COLO829 (cell line): ENCODE results near the gene ANO4.
A peak's percentile ranks its signal among the peaks of the same experiment; 100 is the strongest.
"Not testable (repeated sequence)": the region's sequence is repeated elsewhere in the genome, so short reads cannot be mapped to it uniquely, and the experiment has no call there.

Experiments
- DNase-seq: peaks from one replicate; pipeline ENCODE4 v3.0.0; 2012; ENCODE audit warnings: low spot score

ANO4 gene

GRCh38 chr12:101045486-101046464 is 251.2 kb downstream of the ANO4 start:
- DNase-seq: no peak

- no peak for DNase-seq
Observed at GRCh38 chr12:101047652-101048051, 253.1 kb downstream of the ANO4 start.

- no peak for DNase-seq
Observed at GRCh38 chr12:101050631-101051030, 256.1 kb downstream of the ANO4 start.

DNA sequence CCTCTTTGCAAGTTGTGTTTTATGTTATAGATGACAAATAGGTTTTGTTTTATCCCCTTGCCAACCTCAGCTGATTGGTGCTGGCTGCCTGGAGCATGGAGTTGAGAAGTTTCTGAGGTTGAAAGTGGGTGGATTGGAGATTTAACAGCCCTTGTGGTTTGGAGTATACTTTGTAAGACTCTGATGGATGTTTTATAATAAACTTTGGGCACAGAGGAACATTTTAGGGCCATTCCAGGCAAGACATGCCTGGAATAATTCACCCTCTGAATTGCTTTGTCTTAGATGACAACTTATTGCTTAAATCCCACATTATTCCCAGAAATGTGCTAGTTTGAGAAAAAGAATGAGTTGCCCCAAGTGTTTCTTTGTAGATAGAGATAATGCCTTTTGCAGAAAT is 256.6 kb downstream of the ANO4 start:
- no peak for DNase-seq

DNA sequence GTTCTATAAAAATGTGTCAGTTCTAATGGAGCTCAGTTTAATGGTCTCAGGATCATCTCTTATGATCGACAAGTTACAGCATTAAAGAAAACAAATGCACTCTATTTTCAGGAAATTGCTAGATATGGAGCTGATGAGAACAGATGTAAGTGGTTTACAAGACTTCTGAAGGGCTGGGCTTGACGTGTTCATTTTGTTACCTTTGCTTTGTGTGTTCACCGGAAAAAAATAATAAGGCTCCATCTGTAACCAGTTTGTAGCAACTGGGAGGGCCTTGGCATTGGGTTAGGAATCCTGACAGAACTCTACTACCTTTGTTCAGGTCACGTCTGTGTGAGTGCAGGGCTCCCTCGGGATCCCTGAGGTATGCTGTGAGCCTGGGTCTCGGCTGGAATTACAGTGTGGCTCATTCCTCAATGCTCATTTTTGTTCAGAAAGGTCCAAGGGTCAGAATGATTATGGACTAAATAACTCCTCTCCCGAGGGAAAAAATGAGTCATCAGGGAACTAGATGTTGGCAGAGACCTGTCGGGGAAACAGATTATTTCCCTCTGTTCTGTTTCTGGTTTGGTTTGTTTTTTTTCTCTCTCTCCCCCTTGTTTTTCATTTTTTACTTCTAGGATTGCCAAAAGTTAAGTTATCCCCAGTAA is 257.4 kb downstream of the ANO4 start:
- peak; percentile 96 for DNase-seq

- no peak for DNase-seq
Observed at GRCh38 chr12:101053203-101053602, 258.6 kb downstream of the ANO4 start.

- no peak for DNase-seq
Observed at GRCh38 chr12:101055940-101056339, 261.4 kb downstream of the ANO4 start.

DNA sequence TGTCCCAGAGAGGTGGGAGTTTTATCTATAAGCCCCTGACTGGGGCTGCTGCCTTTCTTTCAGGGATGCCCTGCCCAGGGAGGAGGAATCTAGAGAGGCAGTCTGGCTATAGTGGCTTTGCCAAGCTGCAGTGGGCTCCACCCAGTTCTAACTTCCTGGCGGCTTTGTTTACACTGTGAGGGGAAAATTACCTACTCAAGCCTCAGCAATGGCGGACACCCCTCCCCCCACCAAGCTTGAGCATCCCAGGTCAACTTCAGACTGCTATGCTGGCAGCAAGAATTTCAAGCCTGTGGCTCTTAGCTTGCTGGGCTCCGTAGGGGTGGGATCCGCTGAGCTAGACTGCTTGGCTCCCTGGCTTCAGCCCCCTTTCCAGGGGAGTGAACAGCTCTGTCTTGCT is 267.9 kb downstream of the ANO4 start:
- not testable (repeated sequence) for DNase-seq

- no peak for DNase-seq
Observed at GRCh38 chr12:101064721-101065120, 270.1 kb downstream of the ANO4 start.

- no peak for DNase-seq
Observed at GRCh38 chr12:101066489-101066888, 271.9 kb downstream of the ANO4 start.

GRCh38 chr12:101068402-101068801 is 273.8 kb downstream of the ANO4 start:
- DNase-seq: no peak

DNA sequence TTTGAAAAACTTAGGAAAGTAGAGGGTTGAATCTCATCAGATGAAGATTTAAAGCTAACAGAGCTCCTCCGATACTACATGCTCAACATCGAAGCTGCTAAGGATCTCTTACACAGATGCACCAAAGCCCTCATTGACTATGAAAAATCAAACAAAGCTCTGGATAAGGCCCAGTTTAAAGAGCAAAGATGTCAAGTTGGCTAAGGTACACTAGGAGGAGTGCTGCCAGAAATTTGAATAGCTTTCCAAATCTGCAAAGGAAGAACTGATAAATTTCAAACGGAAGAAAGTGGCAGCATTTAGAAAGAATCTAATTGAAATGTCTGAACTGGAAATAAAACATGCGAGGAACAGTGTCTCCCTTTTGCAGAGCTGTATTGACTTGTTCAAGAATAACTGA is 274.3 kb downstream of the ANO4 start:
- DNase-seq: no peak

DNA sequence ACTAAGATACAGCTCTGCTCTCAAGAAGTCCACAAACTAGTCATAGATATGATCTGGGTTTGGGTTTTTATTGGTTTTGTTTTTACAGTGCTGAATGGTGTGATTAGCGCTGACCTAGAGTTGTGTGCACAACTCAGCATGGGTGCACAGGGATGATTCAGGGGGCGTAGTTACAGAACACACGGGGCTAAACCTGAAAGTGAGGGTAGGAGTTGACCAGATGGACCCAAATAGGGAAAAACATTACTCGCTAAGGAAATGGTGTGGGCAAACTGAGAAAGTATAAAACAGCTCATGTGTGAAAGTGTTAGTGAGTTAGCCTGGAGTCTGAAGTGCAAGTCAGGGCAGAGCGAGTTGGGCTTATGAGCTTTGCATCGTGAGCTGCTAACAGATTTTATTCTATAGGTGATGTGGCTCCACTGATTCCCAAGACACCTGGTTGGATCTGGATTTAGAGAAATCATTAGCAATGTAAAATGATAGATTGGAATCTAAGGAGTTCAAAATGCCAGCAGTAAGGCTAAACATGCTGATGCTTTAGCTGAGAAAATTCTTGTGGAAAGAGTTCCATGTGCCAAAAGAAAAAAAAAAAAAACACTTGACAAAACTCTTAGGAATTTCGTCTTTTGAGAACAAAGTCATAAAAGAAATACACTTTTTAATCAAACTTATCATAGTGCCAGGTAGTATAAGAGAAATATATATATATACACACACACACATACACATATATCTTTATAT is 280.5 kb downstream of the ANO4 start:
- no peak for DNase-seq

GRCh38 chr12:101076921-101077320 is 282.3 kb downstream of the ANO4 start:
- no peak for DNase-seq

GRCh38 chr12:101077791-101078528 is 283.4 kb downstream of the ANO4 start:
- DNase-seq: no peak

GRCh38 chr12:101078536-101079285 is 284.1 kb downstream of the ANO4 start:
- no peak for DNase-seq

- no peak for DNase-seq
Observed at GRCh38 chr12:101082706-101083105, 288.1 kb downstream of the ANO4 start.

DNA sequence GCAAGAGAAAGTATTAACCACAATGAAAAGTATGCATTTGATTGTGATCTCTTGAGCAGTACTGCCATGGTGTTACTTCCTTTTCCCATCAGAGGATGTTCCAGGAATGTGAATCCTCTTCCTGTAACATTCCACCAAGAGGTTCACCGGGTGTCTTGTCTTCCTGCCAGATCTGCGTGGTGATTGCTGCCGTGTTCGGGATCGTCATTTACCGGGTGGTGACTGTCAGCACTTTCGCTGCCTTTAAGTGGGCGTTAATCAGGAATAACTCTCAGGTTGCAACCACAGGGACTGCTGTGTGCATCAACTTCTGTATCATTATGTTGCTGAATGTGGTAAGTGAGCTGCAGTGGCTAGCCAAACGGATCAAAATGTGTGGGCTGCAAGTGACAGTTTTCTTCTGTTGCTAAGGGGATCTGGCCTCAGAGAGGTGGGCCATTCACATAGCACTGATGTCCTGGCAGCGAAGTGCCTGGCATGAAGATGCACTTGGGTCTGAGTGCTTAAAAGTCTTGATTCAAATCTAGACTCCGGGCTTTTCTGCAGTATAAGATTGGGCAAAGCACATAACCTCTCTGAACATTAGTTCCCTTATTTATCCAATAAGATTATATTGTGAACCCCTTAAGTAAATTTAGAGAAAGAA is 292.0 kb downstream of the ANO4 start:
- peak; percentile 10 for DNase-seq

GRCh38 chr12:101087920-101088319 is 293.3 kb downstream of the ANO4 start:
- no peak for DNase-seq

- no peak for DNase-seq
Observed at GRCh38 chr12:101089271-101089670, 294.7 kb downstream of the ANO4 start.

DNA sequence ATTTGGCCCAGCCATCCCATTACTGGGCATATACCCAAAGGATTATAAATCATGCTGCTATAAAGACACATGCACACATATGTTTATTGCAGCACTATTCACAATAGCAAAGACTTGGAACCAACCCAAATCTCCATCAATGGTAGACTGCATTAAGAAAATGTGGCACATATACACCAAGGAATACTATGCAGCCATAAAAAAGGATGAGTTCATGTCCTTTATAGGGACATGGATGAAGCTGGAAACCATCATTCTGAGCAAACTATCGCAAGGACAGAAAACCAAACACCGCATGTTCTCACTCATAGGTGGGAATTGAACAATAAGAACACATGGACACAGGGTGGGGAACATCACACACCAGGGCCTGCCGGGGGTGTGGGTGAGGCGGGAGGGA is 295.6 kb downstream of the ANO4 start:
- DNase-seq: not testable (repeated sequence)
